Psoas muscle (tissue), 8 donors: Measurements from ENCODE around the gene SYNGR3. TPM values are rescaled to one million over a fixed set of nuclear protein-coding genes. Genes with fewer than 3 reads are reported as not detected.

Experiments used
- ATAC-seq, 4 donors: fragments of 200-7000 bp; cut with Tn5 transposase; one replicate each; pipeline ENCODE4 v1.9.1; 2020; ENCODE audit warnings: moderate library complexity in 3 of 4, mild to moderate bottlenecking in 2 of 4
- DNase-seq, 2 donors: peaks; one replicate each; pipeline ENCODE4 v3.0.0-alpha.2; 2020
- H3K27ac ChIP-seq: fragments of 200-600 bp; one replicate; pipeline ENCODE4 v1.8.0; 2022
- H3K27me3 ChIP-seq, 3 donors: fragments of 200-600 bp in 1 of 3; one replicate each; pipeline versions ENCODE4 v1.6.1 to v1.8.0; 2013 to 2022; ENCODE audit warnings: low read length in 2 of 3, mild to moderate bottlenecking in 2 of 3, moderate library complexity in 1 of 3; ENCODE audit not compliant: insufficient read depth in 3 of 3
- H3K36me3 ChIP-seq, 2 donors: fragments of 200-600 bp in 1 of 2; one replicate each; pipeline versions ENCODE4 v1.6.1 to v1.8.0; 2013 to 2022; ENCODE audit warnings: low read depth in 1 of 2, mild to moderate bottlenecking in 1 of 2, moderate library complexity in 1 of 2; ENCODE audit not compliant: insufficient read depth in 1 of 2
- H3K4me1 ChIP-seq: fragments of 200-600 bp; one replicate; pipeline ENCODE4 v1.8.0; 2022
- H3K4me3 ChIP-seq: fragments of 200-600 bp; one replicate; pipeline ENCODE4 v1.8.0; 2022; ENCODE audit warnings: mild to moderate bottlenecking
- H3K9me3 ChIP-seq: fragments of 200-600 bp; one replicate; pipeline ENCODE4 v1.8.0; 2022
- WGBS, 3 donors: extraction: QIAGEN DNeasy Blood & Tissue Kit; methylation state at CpG; one replicate each; pipeline versions ENCODE4 v1.1.6 to v1.1.7; 2013; 5-methylcytosine and 5-hydroxymethylcytosine counted together
- intact Hi-C, 2 donors: fragments of 100-400 bp; cut with DNase I; formaldehyde crosslinking; loops; one replicate each; pipeline versions ENCODE4 v1.11.0 to v1.14.2; 2022
- polyA plus RNA-seq, 3 donors: library from polyadenylated mRNA; stranded (reverse); fragments of 200-250 nt; gene quantifications; one replicate each; pipeline ENCODE4 v1.2.3, GENCODE V29; 2013
- total RNA-seq, 4 donors: library from RNA; stranded (reverse); fragmentation: NEBNext Ultra II Directional in 2 of 4; extraction: Animal tissue kit (Norgen Biotek cat#: 25700) in 2 of 4; gene quantifications; one replicate each; pipeline versions ENCODE4 v1.2.1 to v1.2.4, GENCODE V29; 2021 to 2023
- TF ChIP-seq, protein P1 (sequence below): fragments of 200-600 bp; IDR thresholded peaks from one replicate; pipeline ENCODE4 v1.8.0; 2022; ENCODE audit warnings: antibody characterized with exemption
- donor health status: healthy with polysubstance abuse.
- donor health status: DM: no; HTN: no; CAD: no; lungs with moderate emphysema.
- donor health status: Bipolar disorder and iron deficiency.
- donor health status: healthy.
- donor health status: DM: yes; HTN: yes; CAD: no.
- donor health status: DM: no; HTN: no; CAD: no.
- donor health status: DM: no; HTN: no; CAD: no.
- donor health status: DM: yes; HTN: yes; CAD: no.

SYNGR3 gene
- total and polyA plus RNA-seq, 7 donors: 0.24 to 0.85 (median 0.25) TPM; not detected in 1

DNA sequence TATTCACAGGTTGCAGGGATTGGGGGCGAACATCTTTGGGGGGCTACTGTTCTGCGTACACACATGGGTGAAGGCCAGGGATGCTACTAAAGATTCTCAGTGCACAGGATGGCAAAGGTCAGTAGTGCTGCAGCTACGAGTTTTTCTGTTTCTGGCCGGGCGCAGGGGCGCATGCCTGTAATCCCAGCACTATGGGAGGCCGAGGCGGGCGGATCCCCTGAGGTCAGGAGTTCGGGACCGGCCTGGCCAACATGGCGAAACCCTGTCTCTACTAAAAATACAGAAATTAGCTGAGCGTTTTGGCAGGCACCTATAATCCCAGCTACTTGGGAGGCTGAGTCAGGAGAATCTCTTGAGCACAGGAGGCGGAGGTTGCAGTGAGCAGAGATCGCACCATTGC lies 23.8 kb downstream of the SYNGR3 start:
- Histone ChIP-seq H3K27me3 (peaks cover 0 to 2% (median 0%) of the 10 kb centered on the region in 3 donors), H3K27ac (no peak overlapping the region), H3K36me3 (no peaks in the 10 kb centered on the region), H3K4me1 (peaks cover 10% of the 10 kb centered on the region), H3K4me3 (no peak overlapping the region), H3K9me3 (no peaks in the 10 kb centered on the region)
- no peak for ATAC-seq
- intact Hi-C loops: no loop called here
- TF ChIP-seq, protein P1, sequence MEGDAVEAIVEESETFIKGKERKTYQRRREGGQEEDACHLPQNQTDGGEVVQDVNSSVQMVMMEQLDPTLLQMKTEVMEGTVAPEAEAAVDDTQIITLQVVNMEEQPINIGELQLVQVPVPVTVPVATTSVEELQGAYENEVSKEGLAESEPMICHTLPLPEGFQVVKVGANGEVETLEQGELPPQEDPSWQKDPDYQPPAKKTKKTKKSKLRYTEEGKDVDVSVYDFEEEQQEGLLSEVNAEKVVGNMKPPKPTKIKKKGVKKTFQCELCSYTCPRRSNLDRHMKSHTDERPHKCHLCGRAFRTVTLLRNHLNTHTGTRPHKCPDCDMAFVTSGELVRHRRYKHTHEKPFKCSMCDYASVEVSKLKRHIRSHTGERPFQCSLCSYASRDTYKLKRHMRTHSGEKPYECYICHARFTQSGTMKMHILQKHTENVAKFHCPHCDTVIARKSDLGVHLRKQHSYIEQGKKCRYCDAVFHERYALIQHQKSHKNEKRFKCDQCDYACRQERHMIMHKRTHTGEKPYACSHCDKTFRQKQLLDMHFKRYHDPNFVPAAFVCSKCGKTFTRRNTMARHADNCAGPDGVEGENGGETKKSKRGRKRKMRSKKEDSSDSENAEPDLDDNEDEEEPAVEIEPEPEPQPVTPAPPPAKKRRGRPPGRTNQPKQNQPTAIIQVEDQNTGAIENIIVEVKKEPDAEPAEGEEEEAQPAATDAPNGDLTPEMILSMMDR: no peak
- DNase-seq: peak in 1 of 2 donors; percentile 42
- 87 to 92% (median 91%) methylated on average over 15 of the region's 15 CpGs for WGBS, 3 donors

DNA sequence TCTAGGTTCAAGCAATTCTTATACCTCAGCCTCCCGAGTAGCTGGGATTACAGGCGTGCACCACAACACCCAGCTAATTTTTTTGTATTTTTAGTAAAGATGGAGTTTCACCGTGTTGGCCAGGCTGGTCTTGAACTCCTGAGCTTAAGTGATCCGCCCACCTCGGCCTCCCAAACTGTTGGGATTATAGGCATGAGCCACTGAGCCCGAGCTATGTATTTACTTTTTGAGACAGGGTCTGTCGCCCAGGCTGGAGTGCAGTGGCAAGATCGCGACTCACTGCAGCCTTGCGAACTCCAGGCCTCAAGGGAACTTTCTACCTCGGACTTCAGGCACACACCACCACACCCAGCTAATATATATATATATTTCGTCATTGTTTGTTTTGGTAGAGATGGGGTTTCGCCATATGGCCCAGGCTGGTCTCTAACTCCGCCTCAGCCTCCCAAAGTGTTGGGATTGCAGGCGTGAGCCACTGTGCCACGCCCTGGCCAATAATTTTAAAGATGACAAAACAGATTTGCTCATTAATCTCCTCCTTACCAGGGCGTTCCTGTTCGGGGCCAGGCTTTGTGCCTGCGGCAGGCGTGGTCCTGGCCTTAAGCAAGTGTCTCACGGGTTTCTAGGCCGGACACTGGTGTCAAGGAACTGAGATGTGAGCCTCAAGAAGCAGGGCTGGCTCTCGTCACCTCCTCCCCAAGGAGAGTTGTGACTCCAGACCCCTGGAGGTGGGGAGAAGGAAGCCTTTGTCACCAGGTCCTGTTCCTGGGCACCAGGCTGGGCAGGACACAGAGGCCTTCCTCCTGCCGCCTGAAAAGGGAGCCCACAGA lies 25.6 kb downstream of the SYNGR3 start:
- intact Hi-C loops: no loop called here
- Histone ChIP-seq H3K27ac (no peak overlapping the region), H3K4me3 (no peak overlapping the region), H3K9me3 (no peaks in the 10 kb centered on the region), H3K36me3 (no peaks in the 10 kb centered on the region), H3K4me1 (peaks cover 4% of the 10 kb centered on the region), H3K27me3 (peaks cover 0 to 13% (median 12%) of the 10 kb centered on the region in 3 donors)
- DNase-seq: peak in 1 of 2 donors; percentile 46
- 86 to 88% (median 86%) methylated on average over 24 of the region's 24 CpGs for WGBS, 3 donors
- no peak for ATAC-seq
- TF ChIP-seq, protein P1: no peak

DNA sequence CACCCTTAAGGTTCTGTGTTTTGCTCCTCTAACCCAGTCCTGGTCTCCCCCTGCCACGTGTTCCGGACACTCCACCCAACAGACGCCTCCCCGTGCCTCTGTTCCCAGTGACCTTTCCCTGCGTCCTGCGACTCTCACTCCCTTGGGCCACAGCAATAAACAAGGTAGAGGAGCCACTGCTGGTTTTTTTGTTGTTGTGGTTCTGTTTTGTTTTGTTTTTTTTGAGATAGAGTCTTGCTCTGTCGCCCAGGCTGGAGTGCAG lies 26.1 kb downstream of the SYNGR3 start:
- no peaks in the 10 kb centered on the region for H3K9me3 ChIP-seq
- H3K27ac ChIP-seq: no peak overlapping the region
- peaks cover 0 to 18% (median 15%) of the 10 kb centered on the region in 3 donors for H3K27me3 ChIP-seq
- intact Hi-C loops: no loop called here
- no peaks in the 10 kb centered on the region for H3K4me1 ChIP-seq
- no peaks in the 10 kb centered on the region for H3K36me3 ChIP-seq
- peak in 1 of 2 donors; percentile 35 for DNase-seq
- WGBS, 3 donors: 85 to 89% (median 87%) methylated on average over 7 of the region's 7 CpGs
- TF ChIP-seq, protein P1: no peak
- H3K4me3 ChIP-seq: no peak overlapping the region
- no peak for ATAC-seq

DNA sequence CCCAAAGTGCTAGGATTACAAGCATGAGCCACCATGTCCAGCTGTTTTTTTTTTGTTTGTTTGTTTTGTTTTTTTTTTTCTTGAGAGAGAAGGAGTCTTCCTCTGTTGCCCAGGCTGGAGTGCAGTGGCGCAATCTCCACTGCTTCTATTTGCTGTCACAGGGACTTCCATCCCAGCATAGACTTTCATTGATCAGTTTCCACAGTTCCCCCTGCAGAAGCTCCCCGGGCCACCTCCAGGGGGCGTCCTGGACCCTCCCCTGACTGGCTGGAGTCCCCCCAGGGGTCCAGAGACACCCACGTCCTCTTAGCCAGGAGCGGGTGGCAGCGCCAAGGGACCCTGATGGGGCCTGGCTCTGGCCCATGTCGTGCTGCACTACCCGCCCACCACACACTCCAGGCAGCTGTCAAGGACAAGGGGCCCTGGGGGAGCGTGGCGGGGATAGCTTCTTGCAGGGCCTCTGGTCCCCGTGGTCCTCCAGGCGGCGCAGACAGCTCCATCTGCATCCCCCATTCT lies 26.7 kb downstream of the SYNGR3 start:
- TF ChIP-seq, protein P1: peak; percentile 13
- WGBS, 3 donors: 27 to 35% (median 34%) methylated on average over 13 of the region's 13 CpGs
- Histone ChIP-seq H3K36me3 (no peaks in the 10 kb centered on the region), H3K4me1 (no peaks in the 10 kb centered on the region), H3K27ac (no peak overlapping the region), H3K4me3 (no peak overlapping the region), H3K9me3 (no peaks in the 10 kb centered on the region), H3K27me3 (peaks cover 0 to 24% (median 15%) of the 10 kb centered on the region in 3 donors)
- ATAC-seq (no peak), DNase-seq (peak in 1 of 2 donors; percentile 47)
- intact Hi-C loops: no loop called here
